Mucosa of descending colon (tissue), 3 donors: ENCODE measurements around the gene ZNF169. TPM values are rescaled to one million over a fixed set of nuclear protein-coding genes. Genes with fewer than 3 reads are reported as not detected.

Experiments
- ATAC-seq: fragments of 200-7000 bp; cut with Tn5 transposase; one replicate; pipeline ENCODE4 v1.9.1; 2020; ENCODE audit warnings: mild to moderate bottlenecking, moderate library complexity
- DNase-seq, 3 donors: peaks; one replicate each; pipeline ENCODE4 v3.0.0-alpha.2; 2020
- H3K36me3 ChIP-seq: fragments of 200-600 bp; one replicate; pipeline ENCODE4 v1.8.0; 2021; ENCODE audit warnings: low read depth, mild to moderate bottlenecking
- H3K4me1 ChIP-seq: fragments of 200-600 bp; one replicate; pipeline ENCODE4 v1.8.0; 2021; ENCODE audit warnings: low read depth, mild to moderate bottlenecking
- H3K4me3 ChIP-seq: fragments of 200-600 bp; one replicate; pipeline ENCODE4 v1.8.0; 2021; ENCODE audit warnings: mild to moderate bottlenecking
- H3K9me3 ChIP-seq: fragments of 200-600 bp; one replicate; pipeline ENCODE4 v1.8.0; 2021; ENCODE audit warnings: mild to moderate bottlenecking
- CTCF ChIP-seq: fragments of 200-600 bp; IDR thresholded peaks from one replicate; pipeline ENCODE4 v1.8.0; 2022; ENCODE audit warnings: antibody characterized with exemption, mild to moderate bottlenecking
- intact Hi-C, 2 donors: fragments of 100-400 bp; cut with DNase I in 1 of 2; cut with micrococcal nuclease in 1 of 2; formaldehyde crosslinking; loops; one replicate each; pipeline versions ENCODE4 v1.11.0 to v1.11.1; 2022; cut with DNase I, micrococcal nuclease
- total RNA-seq, 3 donors: library from RNA; stranded (reverse); fragmentation: NEBNext Ultra II Directional in 2 of 3; extraction: Animal tissue kit (Norgen Biotek cat#: 25700) in 2 of 3; gene quantifications; one replicate each; pipeline versions ENCODE4 v1.2.1 to v1.2.4, GENCODE V29; 2021 to 2023
- donor health status: DM: no; HTN: no; CAD: no; lungs with moderate emphysema.
- donor health status: DM: no; HTN: no; CAD: no.
- donor health status: DM: no; HTN: yes; CAD: no.

Gene ZNF169
- total RNA-seq, 3 donors from 2014 or later = 8.0 to 19.7 (median 9.7) TPM

GRCh38 chr9:94280409-94280989 is 21.4 kb downstream of the ZNF169 start:
- ATAC-seq = no peak
- Histone ChIP-seq H3K4me3 (no peak overlapping the region), H3K36me3 (no peaks in the 10 kb centered on the region), H3K4me1 (peaks cover 19% of the 10 kb centered on the region), H3K9me3 (peaks cover 2% of the 10 kb centered on the region)
- intact Hi-C loops = no loop called here
- no peak for DNase-seq
- no peak for TF ChIP-seq CTCF

- H3K4me1 ChIP-seq = peaks cover 19% of the 10 kb centered on the region
- intact Hi-C loops = no loop called here
- H3K9me3 ChIP-seq = peaks cover 2% of the 10 kb centered on the region
- TF ChIP-seq CTCF = no peak
- H3K36me3 ChIP-seq = no peaks in the 10 kb centered on the region
- no peak for DNase-seq
- no peak for ATAC-seq
- no peak overlapping the region for H3K4me3 ChIP-seq
These were observed 22.0 kb downstream of the ZNF169 start for GRCh38 chr9:94281101-94281500.

GRCh38 chr9:94286116-94286515 is 27.0 kb downstream of the ZNF169 start:
- TF ChIP-seq CTCF = no peak
- no peaks in the 10 kb centered on the region for H3K36me3 ChIP-seq
- no peak for ATAC-seq

GRCh38 chr9:94287877-94288513 is 28.9 kb downstream of the ZNF169 start:
- no peak overlapping the region for H3K4me3 ChIP-seq
- TF ChIP-seq CTCF = no peak
- intact Hi-C loops = no loop called here
- ATAC-seq = no peak
- no peaks in the 10 kb centered on the region for H3K36me3 ChIP-seq
- H3K4me1 ChIP-seq = no peaks in the 10 kb centered on the region
- no peaks in the 10 kb centered on the region for H3K9me3 ChIP-seq
- DNase-seq = no peak

More at GRCh38 chr9:94286116-94286515, 27.0 kb downstream of the ZNF169 start:
- intact Hi-C loops = no loop called here
- H3K4me1 ChIP-seq = no peaks in the 10 kb centered on the region
- H3K4me3 ChIP-seq = no peak overlapping the region
- H3K9me3 ChIP-seq = no peaks in the 10 kb centered on the region
- DNase-seq = no peak

- no peak for TF ChIP-seq CTCF
- Histone ChIP-seq H3K4me3 (no peak overlapping the region), H3K9me3 (no peaks in the 10 kb centered on the region), H3K4me1 (no peaks in the 10 kb centered on the region), H3K36me3 (no peaks in the 10 kb centered on the region)
- intact Hi-C loops = no loop called here
- no peak for DNase-seq
- no peak for ATAC-seq
These were observed 30.6 kb downstream of the ZNF169 start for GRCh38 chr9:94289691-94290090.
